HuH-7 (cell line): ENCODE measurements around the gene IL17REL.

Experiments
- DNase-seq: peaks from one replicate; pipeline ENCODE4 v3.0.0; 2011; ENCODE audit warnings: low spot score

Gene IL17REL

DNA sequence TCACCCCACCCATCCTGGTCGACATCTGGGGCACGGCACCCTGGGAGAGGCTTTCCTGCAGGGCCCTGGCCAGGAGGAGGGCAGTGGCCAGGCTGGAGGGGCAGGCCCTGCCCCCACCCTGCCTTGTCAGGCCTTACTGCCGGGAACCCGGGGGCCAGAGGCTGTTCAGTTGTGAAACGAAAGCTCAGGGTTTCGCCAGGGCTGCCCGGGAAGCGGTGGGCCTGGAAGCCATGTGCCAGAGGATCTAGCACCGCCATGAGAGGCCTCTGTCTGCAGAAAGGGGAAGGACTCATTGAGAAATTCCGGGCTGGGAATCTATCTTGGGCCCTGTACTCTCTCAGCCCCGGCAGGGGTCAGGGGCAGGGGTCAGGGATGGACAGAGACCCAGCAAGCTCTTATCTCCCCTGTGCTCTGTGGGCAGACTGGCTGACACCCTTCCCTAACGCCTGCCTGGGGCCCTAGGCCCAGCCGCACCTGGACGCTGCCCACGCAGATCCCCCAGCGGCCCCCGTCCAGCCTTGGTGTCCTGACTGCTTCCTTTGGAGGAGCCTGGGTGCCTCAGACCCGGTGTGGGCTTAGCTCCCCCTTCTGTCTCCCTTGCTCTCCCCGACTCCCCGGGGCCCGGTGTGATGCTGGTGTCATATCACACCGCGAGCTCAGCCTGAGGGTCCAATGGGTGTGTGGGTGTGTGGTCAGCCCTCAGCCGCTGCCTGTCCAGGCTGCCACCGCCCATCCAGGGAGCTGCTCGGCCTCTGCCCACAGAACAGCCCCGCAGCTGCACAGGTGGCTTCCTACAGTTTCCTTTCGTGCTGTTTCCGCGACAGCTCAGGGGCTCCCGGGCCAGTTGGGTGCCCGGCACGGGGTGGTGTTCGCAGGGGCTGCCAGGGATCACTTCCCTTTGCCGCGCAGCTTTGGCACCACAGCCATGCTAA is 45.5 kb downstream of the IL17REL start:
- no peak for DNase-seq

DNA sequence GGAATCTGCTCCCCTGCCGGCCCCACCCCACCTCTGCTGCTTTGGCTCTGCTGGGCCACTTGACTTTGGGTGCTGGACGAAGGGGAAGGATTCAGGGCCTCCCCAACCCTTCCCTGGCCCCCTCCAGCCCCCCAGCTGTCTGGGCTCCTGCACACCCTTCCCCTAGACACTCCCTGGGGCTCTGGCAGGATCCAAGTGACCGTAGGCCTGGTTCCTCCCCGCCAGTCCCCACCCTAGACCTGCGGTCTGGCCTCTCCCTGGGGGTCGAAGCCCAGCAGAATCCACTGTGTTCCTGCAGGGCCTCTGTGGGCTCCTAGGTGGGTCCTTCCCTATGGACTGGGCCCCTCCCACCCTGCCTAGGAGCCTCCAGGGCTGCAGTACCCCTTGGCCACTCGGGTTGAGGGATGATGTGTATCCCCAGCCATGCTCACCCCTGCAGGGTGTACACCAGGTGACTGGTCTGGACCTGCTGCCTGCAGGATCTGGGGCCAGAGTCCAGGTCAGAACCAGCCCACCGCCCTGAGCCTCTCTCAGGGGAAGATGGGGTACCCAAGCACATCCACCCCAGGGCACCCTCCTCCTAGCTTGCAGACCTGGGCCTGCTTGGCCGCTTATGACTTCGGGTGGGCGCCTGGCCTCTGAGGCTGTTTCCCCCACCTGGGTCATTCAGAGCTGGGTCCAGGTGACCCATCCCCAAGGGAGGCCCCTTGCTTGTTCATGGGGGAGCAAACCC is 46.4 kb downstream of the IL17REL start:
- DNase-seq = no peak

DNA sequence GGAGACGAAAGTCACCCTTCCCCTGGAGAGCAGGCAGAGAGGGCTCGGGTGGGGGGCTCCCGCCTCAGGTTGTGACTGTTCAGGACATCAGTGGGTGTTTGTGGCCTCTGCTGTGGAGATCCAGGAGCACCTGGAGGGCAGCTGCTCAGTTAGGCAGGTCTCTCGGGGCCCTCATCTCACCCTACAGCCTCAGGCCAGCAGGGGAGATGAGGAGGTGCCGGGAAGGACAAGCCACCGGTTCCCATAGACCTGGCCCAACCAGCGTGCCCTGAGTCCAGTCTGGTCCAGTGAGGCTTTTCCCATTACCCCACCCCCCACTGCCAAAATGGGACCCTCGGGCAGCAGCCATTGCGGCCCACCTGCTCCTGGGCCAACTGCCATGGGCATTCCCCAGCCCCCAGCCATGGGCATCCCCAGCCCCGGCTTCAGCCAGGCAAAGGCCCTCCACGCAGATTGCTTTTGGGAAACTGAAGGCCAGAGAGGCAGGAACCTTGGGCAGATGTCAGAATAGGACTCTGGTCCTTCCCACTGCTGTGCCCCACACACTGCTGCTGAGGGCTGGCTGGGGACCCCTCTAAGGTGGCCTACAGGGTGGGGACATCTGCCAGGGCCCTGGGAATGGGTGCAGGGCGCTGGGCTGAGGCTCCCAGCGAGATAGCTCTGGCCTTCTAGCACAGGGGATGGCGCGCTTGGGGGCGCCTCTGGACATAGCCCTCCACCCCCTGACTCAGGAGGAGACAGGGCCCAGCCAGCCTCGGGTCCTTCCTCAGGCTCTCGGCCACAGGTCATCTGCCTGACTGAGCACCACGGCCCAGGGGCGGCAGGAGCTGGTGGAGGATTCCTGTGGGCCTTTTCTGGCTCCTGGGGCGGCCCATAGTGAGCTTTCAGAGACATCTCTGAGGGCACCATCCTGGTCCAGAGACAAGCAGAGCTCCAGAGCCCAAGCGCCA is 47.2 kb downstream of the IL17REL start:
- no peak for DNase-seq

DNA sequence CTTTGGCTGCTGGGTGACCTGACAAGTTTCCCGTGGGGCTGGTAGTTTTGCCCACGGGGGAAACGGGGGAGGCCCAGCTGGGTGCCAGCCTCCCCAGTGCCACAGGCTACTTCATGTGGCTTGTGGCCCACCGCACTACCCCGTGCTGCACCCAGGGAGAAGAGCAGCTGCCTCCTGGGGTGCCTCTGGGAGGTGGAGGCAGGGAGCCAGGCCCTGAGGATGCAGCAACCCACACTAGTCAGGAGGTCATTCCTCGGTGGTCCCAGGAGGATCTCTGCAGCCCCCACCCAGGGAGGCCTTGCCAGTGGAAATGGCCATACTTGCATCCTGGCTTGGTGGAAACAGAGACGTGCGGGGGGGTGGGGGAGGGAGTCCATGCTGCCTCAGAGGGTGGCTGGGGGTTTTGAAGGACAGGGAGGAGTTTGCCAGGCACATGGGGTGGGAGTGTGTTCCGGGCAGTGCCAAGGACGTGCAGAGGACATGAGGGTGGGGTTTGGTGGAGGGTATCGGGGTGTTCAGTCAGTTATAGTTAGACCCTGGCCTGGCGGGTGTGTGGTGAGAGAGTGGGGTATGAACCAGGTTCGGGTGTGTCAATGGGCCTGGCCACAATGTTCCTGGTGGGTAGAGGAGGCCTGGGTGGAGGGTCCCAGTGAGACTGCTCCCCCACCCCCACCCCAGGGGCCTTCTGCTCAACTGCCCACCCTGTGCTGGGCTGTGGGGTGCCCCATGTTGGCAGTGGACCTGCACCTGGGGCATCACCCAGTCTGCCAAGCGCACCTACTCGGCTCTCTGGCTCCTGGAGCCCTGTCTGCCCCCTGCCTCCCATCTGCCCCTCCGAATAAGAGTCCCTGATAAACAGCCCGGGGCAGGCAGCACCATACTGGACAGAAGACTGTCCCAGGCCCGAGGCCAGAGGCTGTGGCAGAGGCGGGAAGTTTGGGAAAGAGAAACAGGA is 48.2 kb downstream of the IL17REL start:
- DNase-seq = no peak

DNA sequence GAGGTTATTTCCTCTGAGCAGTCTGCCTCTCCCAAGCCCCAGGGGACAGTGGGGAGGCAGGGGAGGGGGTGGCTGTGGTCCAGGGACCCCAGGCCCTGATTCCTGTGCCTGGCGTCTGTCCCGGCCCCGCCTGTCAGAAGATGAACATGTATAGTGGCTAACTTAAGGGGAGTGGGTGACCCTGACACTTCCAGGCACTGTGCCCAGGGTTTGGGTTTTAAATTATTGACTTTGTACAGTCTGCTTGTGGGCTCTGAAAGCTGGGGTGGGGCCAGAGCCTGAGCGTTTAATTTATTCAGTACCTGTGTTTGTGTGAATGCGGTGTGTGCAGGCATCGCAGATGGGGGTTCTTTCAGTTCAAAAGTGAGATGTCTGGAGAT is 48.9 kb downstream of the IL17REL start:
- DNase-seq = no peak

- no peak for DNase-seq
Measured at GRCh38 chr22:49962751-49963646, 49.6 kb downstream of the IL17REL start.

DNA sequence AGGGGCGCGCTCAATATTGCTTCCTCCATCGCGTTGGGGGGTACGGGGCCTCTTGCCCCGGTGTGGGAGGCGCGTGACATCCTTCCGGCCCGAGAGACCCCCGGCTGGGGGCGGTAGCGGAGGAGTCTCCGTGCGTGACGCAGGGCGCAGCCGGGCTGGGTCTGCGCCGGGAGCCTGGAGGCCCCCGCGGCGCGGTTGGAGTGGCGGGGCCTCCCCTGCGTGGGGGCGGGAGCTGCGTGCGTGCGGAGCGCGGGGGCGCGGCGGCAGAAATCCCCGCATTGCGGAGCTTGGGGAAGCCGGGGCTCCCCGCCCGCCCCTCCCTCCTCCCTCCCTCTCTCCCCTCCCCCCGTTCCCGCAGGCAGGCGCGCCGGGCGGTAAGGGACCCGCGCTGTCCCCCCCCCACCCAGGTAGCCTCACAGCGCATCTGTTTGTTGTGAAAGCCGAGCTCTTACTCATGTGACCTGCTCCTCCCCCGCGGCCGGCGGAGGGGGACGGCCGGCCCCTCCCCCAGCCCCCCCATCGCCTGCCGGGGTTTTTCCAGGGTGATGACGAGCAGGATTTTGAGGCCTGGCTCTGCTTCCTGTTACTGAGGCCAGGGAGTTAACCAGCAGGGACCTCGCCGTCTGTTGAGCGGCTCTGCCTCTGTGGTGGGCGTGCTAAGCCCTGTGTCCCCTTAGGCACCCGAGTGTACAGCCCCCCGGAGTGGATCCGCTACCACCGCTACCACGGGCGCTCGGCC is 50.4 kb downstream of the IL17REL start:
- peak; percentile 98 for DNase-seq

DNA sequence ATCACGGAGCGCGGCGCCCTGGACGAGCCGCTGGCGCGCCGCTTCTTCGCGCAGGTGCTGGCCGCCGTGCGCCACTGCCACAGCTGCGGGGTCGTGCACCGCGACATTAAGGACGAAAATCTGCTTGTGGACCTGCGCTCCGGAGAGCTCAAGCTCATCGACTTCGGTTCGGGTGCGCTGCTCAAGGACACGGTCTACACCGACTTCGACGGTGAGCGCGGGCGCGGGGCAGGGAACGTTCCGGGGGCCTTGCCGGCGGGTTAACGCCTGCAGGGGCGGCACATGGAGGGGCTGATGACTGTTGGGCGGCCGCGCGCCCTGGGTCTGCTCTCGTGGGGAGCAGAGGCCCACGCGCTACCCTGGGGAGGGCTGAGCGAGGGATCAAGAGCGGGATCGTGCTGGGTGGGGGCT is 51.0 kb downstream of the IL17REL start:
- DNase-seq = no peak

DNA sequence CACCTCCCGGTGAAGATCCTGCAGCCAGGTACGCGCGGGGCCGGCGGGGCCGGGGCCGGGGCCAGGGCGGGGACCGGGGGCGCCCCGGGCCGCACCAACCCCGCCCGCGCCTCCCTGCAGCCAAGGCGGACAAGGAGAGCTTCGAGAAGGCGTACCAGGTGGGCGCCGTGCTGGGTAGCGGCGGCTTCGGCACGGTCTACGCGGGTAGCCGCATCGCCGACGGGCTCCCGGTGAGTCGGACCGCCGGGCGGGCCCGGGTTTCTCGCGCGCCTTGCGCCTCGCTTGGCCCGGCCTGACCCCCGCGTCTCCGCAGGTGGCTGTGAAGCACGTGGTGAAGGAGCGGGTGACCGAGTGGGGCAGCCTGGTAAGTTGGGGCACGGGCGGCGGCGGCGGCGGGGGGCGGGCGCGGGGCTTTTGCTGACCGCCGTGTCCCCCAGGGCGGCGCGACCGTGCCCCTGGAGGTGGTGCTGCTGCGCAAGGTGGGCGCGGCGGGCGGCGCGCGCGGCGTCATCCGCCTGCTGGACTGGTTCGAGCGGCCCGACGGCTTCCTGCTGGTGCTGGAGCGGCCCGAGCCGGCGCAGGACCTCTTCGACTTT is 51.5 kb downstream of the IL17REL start:
- DNase-seq = no peak

DNA sequence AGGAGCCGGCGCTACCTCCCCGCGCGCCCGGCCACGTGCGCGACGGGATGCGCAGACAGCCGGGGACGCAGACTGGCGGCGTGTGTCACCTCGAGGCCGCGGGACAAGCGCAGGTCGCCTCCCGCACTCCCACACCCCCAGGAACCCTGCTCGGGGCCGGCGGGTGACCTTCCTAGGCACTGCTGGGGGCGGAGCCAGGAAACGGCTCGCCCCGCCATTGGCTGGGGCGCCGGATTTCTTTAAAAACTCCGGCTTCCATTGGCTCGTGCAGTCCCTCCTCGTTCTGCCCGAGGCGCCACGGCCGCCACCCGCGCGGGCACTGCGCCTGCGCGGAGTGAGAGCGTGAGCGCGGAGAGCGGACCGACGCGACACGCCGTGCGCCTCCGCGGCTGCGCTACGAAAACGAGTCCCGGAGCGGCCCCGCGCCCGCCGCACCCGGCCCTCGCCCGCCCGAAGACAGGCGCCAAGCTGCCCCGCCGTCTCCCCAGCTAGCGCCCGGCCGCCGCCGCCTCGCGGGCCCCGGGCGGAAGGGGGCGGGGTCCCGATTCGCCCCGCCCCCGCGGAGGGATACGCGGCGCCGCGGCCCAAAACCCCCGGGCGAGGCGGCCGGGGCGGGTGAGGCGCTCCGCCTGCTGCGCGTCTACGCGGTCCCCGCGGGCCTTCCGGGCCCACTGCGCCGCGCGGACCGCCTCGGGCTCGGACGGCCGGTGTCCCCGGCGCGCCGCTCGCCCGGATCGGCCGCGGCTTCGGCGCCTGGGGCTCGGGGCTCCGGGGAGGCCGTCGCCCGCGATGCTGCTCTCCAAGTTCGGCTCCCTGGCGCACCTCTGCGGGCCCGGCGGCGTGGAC is 52.2 kb downstream of the IL17REL start, which contains the start of gene PIM3:
PIM3 (plus strand) TSS at position 614 of the 846 bp plus-strand sequence; CDS start at position 790, 176 bp downstream.
- peak; percentile 100 for DNase-seq

- no peak for DNase-seq
Measured at GRCh38 chr22:49959782-49960158, 52.8 kb downstream of the IL17REL start.

DNA sequence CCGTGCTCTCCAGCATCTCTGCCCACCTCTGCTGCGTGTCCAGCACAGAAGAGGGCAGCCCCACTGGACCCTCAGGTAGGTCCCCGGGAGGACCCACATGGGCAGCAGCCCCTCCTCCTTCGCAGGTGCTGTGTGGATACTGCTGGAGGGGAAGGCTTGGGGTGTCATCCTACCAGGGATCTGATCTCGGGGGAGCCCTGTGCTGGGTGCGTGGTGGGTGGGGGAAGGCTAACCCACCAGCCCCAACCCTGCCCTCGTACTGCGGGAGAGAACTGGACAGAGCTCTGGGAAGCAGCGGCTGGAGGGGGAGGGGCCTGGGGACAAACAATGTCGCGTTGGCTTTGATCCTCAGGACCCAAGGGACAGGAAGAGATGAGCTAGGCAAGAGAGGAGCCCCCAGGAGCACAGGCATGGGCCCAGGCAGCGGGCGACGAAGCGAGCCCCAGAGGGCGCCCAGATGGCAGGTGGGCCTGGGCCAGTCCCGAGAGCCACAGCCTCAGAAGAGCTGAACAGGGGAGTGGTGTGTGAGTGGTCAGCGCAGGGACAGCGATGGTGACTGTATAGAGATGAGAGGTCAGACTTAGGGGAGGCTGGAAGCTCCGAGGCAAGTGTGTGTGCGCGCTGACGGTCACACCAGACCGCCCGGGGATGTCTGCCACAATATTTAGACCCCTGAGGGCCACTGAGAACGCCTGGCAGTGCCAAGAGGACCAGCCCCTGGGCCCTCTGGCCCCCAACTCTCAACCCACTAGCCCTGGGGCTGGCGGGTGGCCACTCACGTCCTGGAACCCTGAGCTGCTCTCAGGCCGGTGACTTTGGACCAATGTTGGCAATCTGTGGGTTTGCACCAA is 53.4 kb downstream of the IL17REL start:
- no peak for DNase-seq

GRCh38 chr22:49958366-49958921 is 54.1 kb downstream of the IL17REL start:
- no peak for DNase-seq

GRCh38 chr22:49957826-49958365 is 54.7 kb downstream of the IL17REL start:
- no peak for DNase-seq

- DNase-seq = no peak
Measured at GRCh38 chr22:49956914-49957825, 55.4 kb downstream of the IL17REL start.
